CD4-positive, alpha-beta memory T cell (primary cell): Measurements from ENCODE around the gene KIAA1217. TPM values are rescaled to one million over a fixed set of nuclear protein-coding genes. Genes with fewer than 3 reads are reported as not detected.

ENCODE experiments used
- CTCF ChIA-PET: fragments of 350-600 bp; sonication (Branson Sonifier 250); formaldehyde crosslinking; loops from one replicate; lab custom pipeline; 2021; ENCODE audit warnings: inconsistent platforms; ENCODE audit not compliant: partially characterized antibody; lab: Charles Lee
- POLR2A ChIA-PET: fragments of 350-600 bp; sonication (Branson Sonifier 250); formaldehyde crosslinking; loops from one replicate; lab custom pipeline; 2021; ENCODE audit not compliant: partially characterized antibody; lab: Charles Lee
- DNase-seq, 5 donors: peaks; one replicate each; pipeline versions ENCODE4 v3.0.0 to v3.0.0-alpha.2; 2020 to 2022; ENCODE audit warnings: mixed read lengths in 1 of 5
- H3K27ac ChIP-seq: one replicate; pipeline ENCODE4 v1.7.0; 2013; ENCODE audit warnings: low read depth, low read length
- H3K27me3 ChIP-seq: 2 replicates; pipeline ENCODE4 v1.7.0; 2013; ENCODE audit warnings: mild to moderate bottlenecking, low read length, moderate library complexity; ENCODE audit not compliant: insufficient read depth
- H3K36me3 ChIP-seq: 2 replicates; pipeline ENCODE4 v1.7.0; 2013; ENCODE audit warnings: mild to moderate bottlenecking, low read length, moderate library complexity; ENCODE audit not compliant: insufficient read depth
- H3K4me1 ChIP-seq: 2 replicates; pipeline ENCODE4 v1.7.0; 2013; ENCODE audit warnings: mild to moderate bottlenecking, low read length, moderate library complexity; ENCODE audit not compliant: insufficient read depth
- H3K4me3 ChIP-seq, 2 donors: one replicate each; pipeline ENCODE4 v1.7.0; 2013; ENCODE audit warnings: low read length in 2 of 2, mild to moderate bottlenecking in 1 of 2
- H3K9me3 ChIP-seq, 2 donors: one replicate each; pipeline ENCODE4 v1.7.0; 2013; ENCODE audit warnings: low read length in 2 of 2, control low read depth in 1 of 2; ENCODE audit not compliant: control insufficient read depth in 1 of 2
- H3K27ac Mint-ChIP-seq, 7 donors: one replicate each; pipeline ENCODE4 v1.8.0; 2020 to 2021; ENCODE audit warnings: mixed read lengths in 7 of 7, mild to moderate bottlenecking in 6 of 7, inconsistent platforms in 3 of 7, moderate library complexity in 3 of 7
- H3K27me3 Mint-ChIP-seq, 2 donors: one replicate each; pipeline ENCODE4 v1.8.0; 2020 to 2021; ENCODE audit warnings: mixed read lengths in 2 of 2
- H3K36me3 Mint-ChIP-seq, 2 donors: one replicate each; pipeline ENCODE4 v1.8.0; 2020 to 2021; ENCODE audit warnings: mixed read lengths in 2 of 2, inconsistent platforms in 1 of 2, mild to moderate bottlenecking in 1 of 2
- H3K4me1 Mint-ChIP-seq, 4 donors: one replicate each; pipeline ENCODE4 v1.8.0; 2020 to 2021; ENCODE audit warnings: mixed read lengths in 4 of 4, mild to moderate bottlenecking in 1 of 4
- H3K4me3 Mint-ChIP-seq, 8 donors: one replicate each; pipeline ENCODE4 v1.8.0; 2020 to 2021; ENCODE audit warnings: mixed read lengths in 8 of 8, mild to moderate bottlenecking in 7 of 8, moderate library complexity in 6 of 8, inconsistent platforms in 3 of 8
- H3K9me3 Mint-ChIP-seq, 8 donors: one replicate each; pipeline ENCODE4 v1.8.0; 2020 to 2021; ENCODE audit warnings: mixed read lengths in 8 of 8, mild to moderate bottlenecking in 5 of 8, inconsistent platforms in 3 of 8, moderate library complexity in 1 of 8
- intact Hi-C: fragments of 100-400 bp; cut with micrococcal nuclease; formaldehyde crosslinking; loops from one replicate; pipeline ENCODE4 v1.15.1; 2023
- polyA plus RNA-seq, 2 donors: library from polyadenylated mRNA; unstranded; fragments of 300-500 nt; fragmentation: Illumina TruSeq; gene quantifications; one replicate each; pipeline ENCODE4 v1.2.3, GENCODE V29; 2021
- total RNA-seq, 2 experiments: library from RNA; stranded (reverse); gene quantifications; one replicate each; pipeline ENCODE4 v1.2.3, GENCODE V29; 2021

Gene KIAA1217
- total and polyA plus RNA-seq, 4 experiments from 2014 or later = 0.69 to 0.75 (median 0.70) TPM; not detected in 1

DNA sequence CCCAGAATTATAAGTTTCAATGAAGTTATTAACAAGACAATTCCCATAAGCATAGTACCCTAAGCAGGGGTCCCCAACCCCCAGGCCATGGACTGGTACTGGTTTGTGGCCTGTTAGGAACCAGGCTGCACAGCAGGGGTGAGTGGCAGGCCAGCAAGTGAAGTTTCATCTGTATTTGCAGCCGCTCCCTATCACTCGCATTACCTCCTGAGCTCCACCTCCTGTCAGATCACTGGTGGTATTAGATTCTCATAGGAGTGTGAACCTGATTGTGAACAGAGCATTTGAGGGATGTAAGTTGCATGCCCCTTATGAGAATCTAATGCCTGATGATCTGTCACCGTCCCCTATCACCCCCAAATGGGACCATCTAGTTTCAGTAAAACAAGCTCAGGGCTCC is 36.0 kb upstream of the KIAA1217 start:
- intact Hi-C loops = no loop called here
- no peaks in the 10 kb centered on the region for H3K4me1 Mint-ChIP-seq
- CTCF ChIA-PET = interaction anchor here (1.2 kb wide), 1 partner anchor 24 kb away, joined by 4 read pairs; no protein-coding TSS in a partner anchor

DNA sequence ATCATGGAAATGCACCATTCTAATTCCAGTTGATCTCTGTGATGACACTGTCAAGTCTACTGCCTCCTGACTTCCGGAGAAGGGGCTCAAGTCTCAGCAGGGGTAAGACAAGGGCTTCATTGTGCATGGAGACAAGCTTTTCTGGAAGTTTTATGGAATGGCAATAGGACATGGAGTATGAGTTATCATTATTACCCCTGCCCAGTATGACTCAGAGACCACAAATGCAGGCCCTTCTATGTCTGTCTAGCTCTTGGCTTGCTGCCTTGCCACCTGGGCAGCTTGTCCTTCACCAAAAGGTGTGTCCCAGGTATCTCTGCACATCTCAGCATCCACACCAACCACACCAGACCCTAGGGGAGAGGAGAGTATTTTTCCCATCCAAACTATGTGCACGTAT is 34.9 kb upstream of the KIAA1217 start:
- Histone ChIP-seq H3K27me3 (no peaks in the 10 kb centered on the region), H3K4me1 (no peaks in the 10 kb centered on the region), H3K27ac (no peak overlapping the region), H3K9me3 (no peaks in the 10 kb centered on the region), H3K4me3 (no peak overlapping the region), H3K36me3 (no peaks in the 10 kb centered on the region)
- ChIA-PET CTCF (no interaction called here), POLR2A (no interaction called here)
- no peak overlapping the region for H3K27ac Mint-ChIP-seq
- H3K36me3 Mint-ChIP-seq = no peaks in the 10 kb centered on the region
- intact Hi-C loops = no loop called here
- DNase-seq = no peak
- H3K4me3 Mint-ChIP-seq = no peak overlapping the region
- no peaks in the 10 kb centered on the region for H3K4me1 Mint-ChIP-seq
- H3K27me3 Mint-ChIP-seq = no peaks in the 10 kb centered on the region
- H3K9me3 Mint-ChIP-seq = peaks cover 0 to 15% (median 7%) of the 10 kb centered on the region in 8 donors

More for the DNA sequence above, 36.0 kb upstream of the KIAA1217 start:
- no peak for DNase-seq
- Mint-ChIP-seq H3K27ac (no peak overlapping the region), H3K4me3 (no peak overlapping the region), H3K27me3 (no peaks in the 10 kb centered on the region), H3K9me3 (peaks cover 0 to 8% (median 4%) of the 10 kb centered on the region in 8 donors), H3K36me3 (no peaks in the 10 kb centered on the region)
- H3K36me3 ChIP-seq = no peaks in the 10 kb centered on the region
- H3K27me3 ChIP-seq = no peaks in the 10 kb centered on the region
- no peak overlapping the region for H3K27ac ChIP-seq
- POLR2A ChIA-PET = no interaction called here
- H3K9me3 ChIP-seq = no peaks in the 10 kb centered on the region
- no peaks in the 10 kb centered on the region for H3K4me1 ChIP-seq
- H3K4me3 ChIP-seq = no peak overlapping the region

DNA sequence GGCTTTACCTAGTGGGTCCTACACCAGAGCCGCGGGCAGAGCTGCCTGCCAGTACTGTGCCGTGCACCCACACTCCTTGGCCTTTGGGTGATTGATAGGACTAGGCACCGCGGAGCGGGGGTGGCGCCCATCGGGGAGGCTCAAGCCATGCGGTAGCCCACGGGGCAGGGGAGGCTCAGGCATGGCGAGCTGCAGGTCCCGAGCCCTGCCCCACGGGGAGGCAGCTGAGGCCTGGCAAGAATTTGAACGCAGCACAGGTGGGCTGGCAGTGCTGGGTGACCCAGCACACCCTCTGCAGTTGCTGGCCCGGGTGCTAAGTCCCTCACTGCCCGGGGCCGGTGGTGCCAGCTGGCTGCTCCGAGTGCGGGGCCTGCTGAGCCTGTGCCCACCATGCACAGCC is 32.3 kb upstream of the KIAA1217 start:
- H3K4me1 Mint-ChIP-seq = peaks cover 0 to 3% (median 0%) of the 10 kb centered on the region in 4 donors
- H3K36me3 Mint-ChIP-seq = no peaks in the 10 kb centered on the region
- H3K27me3 Mint-ChIP-seq = peaks cover 0 to 2% of the 10 kb centered on the region in 2 donors
- H3K4me1 ChIP-seq = no peaks in the 10 kb centered on the region
- peaks cover 0 to 31% (median 13%) of the 10 kb centered on the region in 8 donors for H3K9me3 Mint-ChIP-seq
- H3K36me3 ChIP-seq = no peaks in the 10 kb centered on the region
- CTCF ChIA-PET = no interaction called here
- H3K4me3 ChIP-seq = no peak overlapping the region
- no peaks in the 10 kb centered on the region for H3K9me3 ChIP-seq
- H3K27ac ChIP-seq = no peak overlapping the region
- no peak overlapping the region for H3K4me3 Mint-ChIP-seq
- POLR2A ChIA-PET = no interaction called here
- H3K27ac Mint-ChIP-seq = no peak overlapping the region
- intact Hi-C loops = no loop called here
- no peaks in the 10 kb centered on the region for H3K27me3 ChIP-seq
- no peak for DNase-seq

DNA sequence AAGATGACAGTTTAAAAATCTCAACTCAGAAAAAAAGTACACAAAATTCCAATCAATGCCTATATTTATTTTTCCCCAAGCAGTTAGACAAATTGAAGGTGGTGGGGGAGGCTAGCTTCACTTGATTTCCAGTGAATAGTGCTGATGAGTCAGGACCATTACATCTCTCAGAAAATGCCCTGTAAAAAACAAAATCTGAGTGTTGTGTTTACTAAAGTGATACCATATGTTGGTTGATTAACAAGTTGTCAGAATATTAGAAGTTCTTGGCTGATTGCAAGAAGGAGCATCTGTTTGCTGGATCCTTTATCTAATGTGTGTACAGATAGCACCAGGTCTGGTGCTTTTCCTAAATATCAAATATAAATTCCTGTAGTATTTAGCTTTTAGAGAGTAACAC is 31.3 kb upstream of the KIAA1217 start:
- H3K4me3 ChIP-seq = no peak overlapping the region
- H3K27ac ChIP-seq = no peak overlapping the region
- H3K27me3 ChIP-seq = no peaks in the 10 kb centered on the region
- intact Hi-C loops = no loop called here
- Mint-ChIP-seq H3K36me3 (no peaks in the 10 kb centered on the region), H3K27me3 (peaks cover 0 to 2% of the 10 kb centered on the region in 2 donors), H3K27ac (no peak overlapping the region), H3K9me3 (peaks cover 0 to 31% (median 13%) of the 10 kb centered on the region in 8 donors), H3K4me3 (no peak overlapping the region), H3K4me1 (peaks cover 0 to 3% (median 0%) of the 10 kb centered on the region in 4 donors)
- H3K36me3 ChIP-seq = no peaks in the 10 kb centered on the region
- DNase-seq = no peak
- H3K9me3 ChIP-seq = no peaks in the 10 kb centered on the region
- ChIA-PET POLR2A (no interaction called here), CTCF (no interaction called here)
- H3K4me1 ChIP-seq = no peaks in the 10 kb centered on the region

DNA sequence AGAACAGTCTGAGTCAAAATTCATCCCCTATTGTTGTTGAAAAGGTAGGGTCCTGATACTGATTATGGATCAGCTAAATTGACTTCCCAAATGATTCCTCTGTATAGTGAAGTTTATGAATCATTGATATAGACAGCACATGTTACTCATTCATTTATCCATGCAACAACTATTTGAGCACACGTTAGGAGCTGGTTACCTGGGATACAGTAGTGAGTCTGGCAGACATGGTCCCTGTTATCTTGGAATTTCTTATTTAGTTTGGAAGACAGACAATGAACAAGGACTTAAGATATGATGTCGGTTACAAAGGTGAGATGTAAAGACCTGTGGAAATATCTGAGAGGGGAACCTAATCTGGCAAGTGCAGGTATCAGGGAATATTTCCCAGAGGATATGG is 28.0 kb upstream of the KIAA1217 start:
- Histone ChIP-seq H3K27ac (no peak overlapping the region), H3K4me3 (no peak overlapping the region), H3K36me3 (no peaks in the 10 kb centered on the region), H3K4me1 (no peaks in the 10 kb centered on the region), H3K9me3 (no peaks in the 10 kb centered on the region), H3K27me3 (no peaks in the 10 kb centered on the region)
- Mint-ChIP-seq H3K36me3 (no peaks in the 10 kb centered on the region), H3K4me3 (no peak overlapping the region), H3K9me3 (peaks cover 0 to 27% (median 12%) of the 10 kb centered on the region in 8 donors), H3K27me3 (peaks cover 0 to 2% of the 10 kb centered on the region in 2 donors), H3K4me1 (peaks cover 0 to 3% (median 0%) of the 10 kb centered on the region in 4 donors), H3K27ac (no peak overlapping the region)
- intact Hi-C loops = no loop called here
- CTCF ChIA-PET = interaction anchor here (1.3 kb wide), 1 partner anchor 9 kb away, joined by 3 read pairs; no protein-coding TSS in a partner anchor
- no peak for DNase-seq
- POLR2A ChIA-PET = no interaction called here

DNA sequence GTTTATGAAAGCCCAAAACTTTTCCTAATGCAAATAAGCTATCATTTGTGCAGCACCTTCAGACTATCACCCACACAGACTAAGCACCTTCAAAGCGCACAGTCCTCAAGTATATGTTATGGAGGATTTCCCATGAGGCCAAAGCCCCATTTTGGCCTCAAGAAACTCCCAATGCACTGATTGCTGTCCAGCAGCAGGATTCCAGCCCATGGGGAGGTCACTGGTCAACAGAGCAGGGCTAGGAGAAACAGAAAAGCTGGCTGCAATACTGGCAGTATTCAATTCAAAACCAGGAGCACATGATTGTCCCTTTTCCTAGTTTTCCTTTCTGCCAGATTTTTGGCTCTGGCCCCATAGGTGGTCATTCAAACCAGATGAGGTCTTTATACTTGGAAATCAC is 24.5 kb upstream of the KIAA1217 start:
- Histone ChIP-seq H3K27ac (no peak overlapping the region), H3K4me3 (no peak overlapping the region), H3K27me3 (no peaks in the 10 kb centered on the region), H3K36me3 (no peaks in the 10 kb centered on the region), H3K9me3 (no peaks in the 10 kb centered on the region), H3K4me1 (no peaks in the 10 kb centered on the region)
- intact Hi-C loops = no loop called here
- CTCF ChIA-PET = interaction anchor here (0.9 to 1.3 kb wide), 2 partner anchors 10 to 14 kb away, joined by 3 read pairs; no protein-coding TSS in a partner anchor
- Mint-ChIP-seq H3K4me3 (no peak overlapping the region), H3K4me1 (peaks cover 0 to 3% (median 0%) of the 10 kb centered on the region in 4 donors), H3K36me3 (no peaks in the 10 kb centered on the region), H3K9me3 (peaks cover 0 to 13% (median 6%) of the 10 kb centered on the region in 8 donors), H3K27ac (no peak overlapping the region), H3K27me3 (peaks cover 0 to 2% of the 10 kb centered on the region in 2 donors)
- DNase-seq = no peak
- POLR2A ChIA-PET = no interaction called here

DNA sequence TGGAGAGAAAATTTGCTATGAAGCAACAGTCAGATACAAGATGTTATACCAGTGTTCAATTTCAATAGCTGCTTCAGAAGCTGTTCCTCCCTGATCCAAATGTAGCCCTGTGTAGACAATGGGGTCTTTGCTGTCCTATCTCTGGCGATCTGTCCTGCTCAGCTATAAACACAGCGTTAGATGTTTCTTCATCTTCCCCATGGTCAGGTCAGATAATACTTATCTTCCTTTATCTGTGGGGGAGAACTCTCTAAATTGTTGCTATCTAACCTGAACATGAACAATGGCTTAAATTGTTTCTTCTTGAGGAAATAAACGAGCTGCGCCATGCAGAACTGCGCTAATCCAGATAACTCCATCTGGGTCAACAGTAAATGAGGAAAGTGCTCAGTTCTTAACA is 15.6 kb upstream of the KIAA1217 start:
- Histone ChIP-seq H3K4me3 (no peak overlapping the region), H3K27ac (no peak overlapping the region), H3K36me3 (no peaks in the 10 kb centered on the region), H3K9me3 (no peaks in the 10 kb centered on the region), H3K27me3 (no peaks in the 10 kb centered on the region), H3K4me1 (no peaks in the 10 kb centered on the region)
- ChIA-PET POLR2A (no interaction called here), CTCF (no interaction called here)
- Mint-ChIP-seq H3K9me3 (peaks cover 0 to 2% (median 0%) of the 10 kb centered on the region in 8 donors), H3K27ac (no peak overlapping the region), H3K36me3 (no peaks in the 10 kb centered on the region), H3K4me3 (no peak overlapping the region), H3K4me1 (no peaks in the 10 kb centered on the region), H3K27me3 (no peaks in the 10 kb centered on the region)
- DNase-seq = no peak
- intact Hi-C loops = no loop called here
